Gastroesophageal sphincter (tissue), 4 donors: ENCODE results near the gene PRADC1. TPM values are rescaled to one million over a fixed set of nuclear protein-coding genes. Genes with fewer than 3 reads are reported as not detected.

Experiments
- ATAC-seq: fragments of 150-250 bp; one replicate; pipeline ENCODE4 v1.9.1; 2016; ENCODE audit warnings: mild to moderate bottlenecking, moderate library complexity
- H3K27ac ChIP-seq, 4 donors: fragments of 200-600 bp; sonication (generic) in 3 of 4; 1 replicate in 3 of 4; 2 replicates in 1 of 4; pipeline ENCODE4 v1.5.1; 2016 to 2019
- H3K27me3 ChIP-seq: fragments of 200-600 bp; sonication (generic); one replicate; pipeline ENCODE4 v1.5.1; 2019
- H3K36me3 ChIP-seq, 2 donors: fragments of 200-600 bp; sonication (generic); one replicate each; pipeline ENCODE4 v1.5.1; 2019; ENCODE audit warnings: control low read depth in 1 of 2
- H3K4me1 ChIP-seq, 3 donors: fragments of 200-600 bp; sonication (generic); 1 replicate in 2 of 3; 2 replicates in 1 of 3; pipeline ENCODE4 v1.5.1; 2016 to 2019; ENCODE audit warnings: control low read depth in 2 of 3
- H3K4me3 ChIP-seq, 2 donors: fragments of 200-600 bp; sonication (generic); one replicate each; pipeline ENCODE4 v1.5.1; 2019; ENCODE audit warnings: mild to moderate bottlenecking in 1 of 2, moderate library complexity in 1 of 2
- H3K9me3 ChIP-seq, 3 donors: fragments of 200-600 bp; sonication (generic); one replicate each; pipeline ENCODE4 v1.5.1; 2017 to 2019; ENCODE audit warnings: control low read depth in 2 of 3
- EP300 ChIP-seq: sonication (generic); formaldehyde crosslinking; IDR thresholded peaks from one replicate; pipeline ENCODE4 v1.6.1; 2017; ENCODE audit warnings: antibody characterized with exemption, mild to moderate bottlenecking
- POLR2A ChIP-seq, 2 donors: fragments of 450-650 bp; IDR thresholded peaks; one replicate each; pipeline ENCODE4 v1.6.1; 2017; ENCODE audit warnings: antibody characterized with exemption in 2 of 2, mild to moderate bottlenecking in 2 of 2, moderate library complexity in 1 of 2
- POLR2AphosphoS5 ChIP-seq: sonication (generic); formaldehyde crosslinking; IDR thresholded peaks from one replicate; pipeline ENCODE4 v1.6.1; 2017; ENCODE audit warnings: antibody characterized with exemption
- WGBS, 2 donors: methylation state at CpG; one replicate each; pipeline ENCODE4 v1.1.5; 2018; ENCODE audit warnings: low coverage in 1 of 2; 5-methylcytosine and 5-hydroxymethylcytosine counted together
- total RNA-seq, 4 donors: library from RNA; depleted of rRNA; stranded (reverse); fragments of >200 nt; gene quantifications; one replicate each; pipeline ENCODE4 v1.1.0, GENCODE V29; 2016
- TF ChIP-seq, protein P1 (sequence below), 4 experiments: fragments of 200-600 bp in 2 of 4; fragments of 450-650 bp in 2 of 4; sonication (generic) in 1 of 4; IDR thresholded peaks; one replicate each; pipeline ENCODE4 v1.5.1; 2017 to 2019; ENCODE audit warnings: antibody characterized with exemption in 4 of 4, mild to moderate bottlenecking in 2 of 4, moderate library complexity in 2 of 4

PRADC1 gene
- total RNA-seq, 4 donors from 2014 or later = 21.7 to 37.5 (median 30.2) TPM

DNA sequence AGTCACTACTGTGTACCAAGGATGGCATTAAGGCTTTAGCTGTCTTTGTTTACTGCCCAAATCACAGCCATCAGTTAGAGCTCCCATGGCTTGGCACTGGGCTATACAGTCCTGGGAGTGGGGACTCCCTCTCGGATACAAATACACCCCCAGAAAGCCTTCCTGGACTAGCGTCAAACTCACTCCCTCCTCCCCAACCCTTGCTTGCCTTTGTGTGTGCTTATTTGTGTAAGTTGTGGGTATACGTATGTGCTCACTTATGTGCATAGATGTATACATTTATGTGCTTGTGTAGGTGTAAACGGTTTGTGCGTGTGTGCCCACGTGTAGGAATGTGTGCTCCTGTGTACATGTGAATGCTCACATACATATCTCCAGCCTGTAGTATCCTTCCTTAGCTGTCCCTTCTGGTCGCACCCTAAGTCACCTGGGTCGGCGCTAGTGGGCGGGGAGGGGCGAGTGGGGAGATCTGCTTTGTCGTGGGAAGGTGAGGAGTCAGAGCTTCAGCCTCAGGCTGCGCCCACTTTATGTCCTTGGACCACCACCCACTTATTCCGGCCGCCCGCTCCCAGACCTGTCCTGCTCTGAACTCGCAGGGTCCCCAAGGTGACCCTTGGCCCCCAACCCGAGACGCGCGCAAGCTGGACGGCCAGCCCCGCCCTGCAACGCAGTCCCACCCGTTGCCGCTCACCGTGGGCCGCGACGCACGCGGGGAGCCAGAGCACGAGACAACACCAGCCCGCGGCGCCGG lies 461 bp downstream of the PRADC1 start:
- Histone ChIP-seq H3K27me3 (no peaks in the 10 kb centered on the region), H3K27ac (peak overlapping the region; percentile 39 to 93 (median 90)), H3K36me3 (peaks cover 0 to 26% of the 10 kb centered on the region in 2 donors), H3K4me1 (peaks cover 0 to 37% (median 15%) of the 10 kb centered on the region in 3 donors), H3K9me3 (no peaks in the 10 kb centered on the region), H3K4me3 (peak overlapping the region; percentile 86 to 87)
- 2 to 10% methylated on average over 4 to 6 of the region's 37 CpGs for WGBS, 2 donors
- ATAC-seq = no peak
- no peak for TF ChIP-seq POLR2A (IDR thresholded peaks at IDR 0.05)
- TF ChIP-seq POLR2AphosphoS5 = no peak
- no peak for TF ChIP-seq EP300
- TF ChIP-seq, protein P1, sequence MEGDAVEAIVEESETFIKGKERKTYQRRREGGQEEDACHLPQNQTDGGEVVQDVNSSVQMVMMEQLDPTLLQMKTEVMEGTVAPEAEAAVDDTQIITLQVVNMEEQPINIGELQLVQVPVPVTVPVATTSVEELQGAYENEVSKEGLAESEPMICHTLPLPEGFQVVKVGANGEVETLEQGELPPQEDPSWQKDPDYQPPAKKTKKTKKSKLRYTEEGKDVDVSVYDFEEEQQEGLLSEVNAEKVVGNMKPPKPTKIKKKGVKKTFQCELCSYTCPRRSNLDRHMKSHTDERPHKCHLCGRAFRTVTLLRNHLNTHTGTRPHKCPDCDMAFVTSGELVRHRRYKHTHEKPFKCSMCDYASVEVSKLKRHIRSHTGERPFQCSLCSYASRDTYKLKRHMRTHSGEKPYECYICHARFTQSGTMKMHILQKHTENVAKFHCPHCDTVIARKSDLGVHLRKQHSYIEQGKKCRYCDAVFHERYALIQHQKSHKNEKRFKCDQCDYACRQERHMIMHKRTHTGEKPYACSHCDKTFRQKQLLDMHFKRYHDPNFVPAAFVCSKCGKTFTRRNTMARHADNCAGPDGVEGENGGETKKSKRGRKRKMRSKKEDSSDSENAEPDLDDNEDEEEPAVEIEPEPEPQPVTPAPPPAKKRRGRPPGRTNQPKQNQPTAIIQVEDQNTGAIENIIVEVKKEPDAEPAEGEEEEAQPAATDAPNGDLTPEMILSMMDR (IDR thresholded peaks at IDR 0.05) = no peak

DNA sequence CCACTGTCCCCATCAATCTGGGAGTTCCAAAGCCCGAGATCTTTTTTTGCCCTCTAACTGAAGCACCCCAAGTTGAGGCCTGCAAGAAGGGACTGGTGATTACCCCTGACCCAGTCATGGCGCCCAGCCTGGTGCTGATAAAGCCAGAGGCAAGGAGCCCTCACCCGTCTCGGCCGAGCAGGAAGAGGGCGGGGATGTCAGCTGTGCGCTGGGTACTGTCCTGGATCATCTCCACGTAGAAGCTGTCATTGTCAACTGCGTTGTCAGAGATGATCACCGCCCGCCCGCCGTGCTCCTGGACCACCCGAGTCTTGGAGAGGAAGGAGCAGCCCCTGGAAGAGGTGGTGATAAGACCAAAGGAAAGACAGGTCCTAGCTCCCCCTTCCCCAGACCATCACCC lies 4.4 kb downstream of the PRADC1 start:
- no peak for ATAC-seq
- TF ChIP-seq, protein P1 (IDR thresholded peaks at IDR 0.05) = no peak
- TF ChIP-seq POLR2AphosphoS5 (no peak), POLR2A (IDR thresholded peaks at IDR 0.05) (no peak), EP300 (no peak)
- Histone ChIP-seq H3K36me3 (peaks cover 0 to 65% of the 10 kb centered on the region in 2 donors), H3K9me3 (no peaks in the 10 kb centered on the region), H3K27ac (no peak overlapping the region), H3K4me3 (no peak overlapping the region), H3K27me3 (no peaks in the 10 kb centered on the region), H3K4me1 (peaks cover 0 to 7% (median 3%) of the 10 kb centered on the region in 3 donors)
- 73% methylated on average over 7 of the region's 14 CpGs; no CpG with 5 or more reads in 1 of the 2 donors for WGBS, 2 donors

DNA sequence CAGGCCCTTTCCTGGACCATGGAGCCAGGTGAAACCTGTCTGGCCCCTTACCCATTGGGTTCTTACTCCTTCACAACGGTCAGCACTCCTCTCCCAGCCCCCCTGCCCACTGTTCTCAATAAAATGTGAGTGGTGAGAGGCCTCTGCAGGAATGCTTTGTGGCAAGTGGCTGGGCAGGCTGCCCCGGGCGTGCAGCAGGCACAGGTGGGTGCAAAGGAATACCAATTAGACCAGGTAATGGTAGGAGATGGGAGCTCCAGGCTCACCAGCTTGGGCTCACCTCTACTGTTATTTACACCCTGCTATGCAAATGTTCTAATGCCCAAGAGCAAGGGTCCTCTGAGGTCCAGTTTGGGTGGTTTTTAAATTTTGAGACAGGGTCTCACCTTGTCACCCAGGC lies 6.0 kb downstream of the PRADC1 start:
- H3K27ac ChIP-seq = no peak overlapping the region
- WGBS, 2 donors = no CpG with 5 or more reads among the region's 3 CpGs
- H3K9me3 ChIP-seq = no peaks in the 10 kb centered on the region
- no peak for ATAC-seq
- peaks cover 0 to 81% of the 10 kb centered on the region in 2 donors for H3K36me3 ChIP-seq
- TF ChIP-seq POLR2AphosphoS5 (no peak), POLR2A (IDR thresholded peaks at IDR 0.05) (no peak), EP300 (no peak)
- TF ChIP-seq, protein P1 (IDR thresholded peaks at IDR 0.05) = no peak
- H3K4me1 ChIP-seq = peaks cover 0 to under 1% (median 0%) of the 10 kb centered on the region in 3 donors
- no peaks in the 10 kb centered on the region for H3K27me3 ChIP-seq
- no peak overlapping the region for H3K4me3 ChIP-seq

DNA sequence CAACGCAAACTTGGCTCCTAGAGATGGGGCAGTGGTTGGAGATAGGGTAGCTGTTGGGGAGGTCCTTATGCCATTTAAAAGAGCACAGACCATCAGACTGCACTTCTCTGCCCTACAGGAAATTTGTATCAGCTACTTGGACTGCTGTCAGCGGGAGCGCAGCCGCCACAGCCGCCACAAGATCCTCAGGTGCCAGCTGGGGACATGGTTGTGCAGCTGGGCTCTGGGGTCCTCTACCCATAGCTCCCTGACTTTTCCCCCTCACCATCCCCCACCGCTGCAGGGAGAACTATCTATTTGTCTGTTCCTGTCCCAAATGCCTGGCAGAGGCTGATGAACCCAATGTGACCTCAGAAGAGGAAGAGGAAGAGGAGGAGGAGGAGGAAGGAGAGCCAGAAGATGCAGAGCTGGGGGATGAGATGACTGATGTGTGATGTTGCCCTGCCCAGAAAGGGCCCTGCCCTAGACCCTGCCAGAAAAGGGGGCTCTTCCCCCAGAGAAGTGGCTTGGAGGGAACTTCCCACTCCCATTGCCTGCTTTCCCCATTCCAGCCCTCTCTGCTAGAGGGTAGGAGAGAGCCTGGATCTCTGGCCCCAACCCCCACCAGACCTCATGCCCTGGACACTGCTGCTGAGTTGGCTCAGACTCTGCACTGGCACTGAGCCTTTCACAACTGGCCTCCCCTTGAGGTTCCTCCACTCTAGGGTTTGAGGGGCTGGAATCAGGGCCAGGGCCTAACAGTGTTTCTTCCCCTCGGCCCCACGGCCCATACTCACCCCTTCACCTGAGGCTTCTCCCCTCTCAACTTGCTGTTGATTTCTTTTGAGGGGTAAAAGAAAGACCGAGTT lies 7.3 kb downstream of the PRADC1 start:
- WGBS, 2 donors = 100% methylated on average over 1 of the region's 9 CpGs; no CpG with 5 or more reads in 1 of the 2 donors
- Histone ChIP-seq H3K4me3 (no peak overlapping the region), H3K9me3 (no peaks in the 10 kb centered on the region), H3K27ac (no peak overlapping the region), H3K27me3 (no peaks in the 10 kb centered on the region), H3K4me1 (no peaks in the 10 kb centered on the region), H3K36me3 (peaks cover 0 to 94% of the 10 kb centered on the region in 2 donors)
- ATAC-seq = no peak
- TF ChIP-seq, protein P1 (IDR thresholded peaks at IDR 0.05) = no peak
- no peak for TF ChIP-seq POLR2A (IDR thresholded peaks at IDR 0.05)
- no peak for TF ChIP-seq EP300
- no peak for TF ChIP-seq POLR2AphosphoS5
